ENCODE measurements around the gene GCNT2.
"Not testable (repeated sequence)": the region's sequence is repeated elsewhere in the genome, so short reads cannot be mapped to it uniquely, and the experiment has no call there.

The GCNT2 gene

GRCh38 chr6:10613723-10614122, 92.6 kb downstream of the GCNT2 start:
- Mint-ChIP-seq H3K4me3 (no peak overlapping the region), H3K9me3 (peaks cover 11% of the 10 kb centered on the region), H3K4me1 (ENCODE audit: low read depth) (peaks cover 2% of the 10 kb centered on the region), H3K27me3 (ENCODE audit: low read depth) (no peaks in the 10 kb centered on the region), H3K36me3 (ENCODE audit: low read depth) (peaks cover 4% of the 10 kb centered on the region), H3K27ac (no peak overlapping the region)

- no peaks in the 10 kb centered on the region for H3K36me3 Mint-ChIP-seq (ENCODE audit: low read depth)
- H3K9me3 Mint-ChIP-seq, result peaks cover 4% of the 10 kb centered on the region
- no peak overlapping the region for H3K4me3 Mint-ChIP-seq
- H3K27ac Mint-ChIP-seq, result no peak overlapping the region
- peaks cover 2% of the 10 kb centered on the region for H3K4me1 Mint-ChIP-seq (ENCODE audit: low read depth)
- no peaks in the 10 kb centered on the region for H3K27me3 Mint-ChIP-seq (ENCODE audit: low read depth)
Observed at GRCh38 chr6:10615675-10616074, 94.5 kb downstream of the GCNT2 start.

GRCh38 chr6:10616266-10616665, 95.1 kb downstream of the GCNT2 start:
- H3K27ac Mint-ChIP-seq; H3K4me3 Mint-ChIP-seq; H3K9me3 Mint-ChIP-seq; H3K4me1 Mint-ChIP-seq (ENCODE audit: low read depth); H3K27me3 Mint-ChIP-seq (ENCODE audit: low read depth); H3K36me3 Mint-ChIP-seq (ENCODE audit: low read depth): not testable (repeated sequence)

- Mint-ChIP-seq H3K4me3 (no peak overlapping the region), H3K9me3 (peaks cover 4% of the 10 kb centered on the region), H3K4me1 (ENCODE audit: low read depth) (peaks cover 2% of the 10 kb centered on the region), H3K27me3 (ENCODE audit: low read depth) (no peaks in the 10 kb centered on the region), H3K27ac (no peak overlapping the region), H3K36me3 (ENCODE audit: low read depth) (peaks cover 3% of the 10 kb centered on the region)
Observed at GRCh38 chr6:10617008-10617696, 96.0 kb downstream of the GCNT2 start.

GRCh38 chr6:10618409-10618808, 97.3 kb downstream of the GCNT2 start:
- Mint-ChIP-seq H3K27me3 (ENCODE audit: low read depth) (no peaks in the 10 kb centered on the region), H3K9me3 (peaks cover 4% of the 10 kb centered on the region), H3K27ac (no peak overlapping the region), H3K4me1 (ENCODE audit: low read depth) (peaks cover 2% of the 10 kb centered on the region), H3K36me3 (ENCODE audit: low read depth) (peaks cover 3% of the 10 kb centered on the region), H3K4me3 (no peak overlapping the region)

- no peaks in the 10 kb centered on the region for H3K27me3 Mint-ChIP-seq (ENCODE audit: low read depth)
- H3K4me3 Mint-ChIP-seq, result no peak overlapping the region
- H3K27ac Mint-ChIP-seq, result no peak overlapping the region
- peaks cover 13% of the 10 kb centered on the region for H3K36me3 Mint-ChIP-seq (ENCODE audit: low read depth)
- no peaks in the 10 kb centered on the region for H3K9me3 Mint-ChIP-seq
- peaks cover 2% of the 10 kb centered on the region for H3K4me1 Mint-ChIP-seq (ENCODE audit: low read depth)
Observed at GRCh38 chr6:10621213-10621612, 100.1 kb downstream of the GCNT2 start.

GRCh38 chr6:10621847-10622246, 100.7 kb downstream of the GCNT2 start:
- peaks cover 2% of the 10 kb centered on the region for H3K4me1 Mint-ChIP-seq (ENCODE audit: low read depth)
- H3K27me3 Mint-ChIP-seq (ENCODE audit: low read depth), result no peaks in the 10 kb centered on the region
- no peak overlapping the region for H3K27ac Mint-ChIP-seq
- peaks cover 17% of the 10 kb centered on the region for H3K36me3 Mint-ChIP-seq (ENCODE audit: low read depth)
- H3K4me3 Mint-ChIP-seq, result no peak overlapping the region
- H3K9me3 Mint-ChIP-seq, result no peaks in the 10 kb centered on the region

GRCh38 chr6:10624836-10625235, 103.7 kb downstream of the GCNT2 start:
- no peaks in the 10 kb centered on the region for H3K9me3 Mint-ChIP-seq
- H3K27ac Mint-ChIP-seq, result no peak overlapping the region
- H3K27me3 Mint-ChIP-seq (ENCODE audit: low read depth), result no peaks in the 10 kb centered on the region
- H3K36me3 Mint-ChIP-seq (ENCODE audit: low read depth), result peaks cover 22% of the 10 kb centered on the region
- H3K4me3 Mint-ChIP-seq, result no peak overlapping the region
- peaks cover 2% of the 10 kb centered on the region for H3K4me1 Mint-ChIP-seq (ENCODE audit: low read depth)

- Mint-ChIP-seq H3K4me1 (ENCODE audit: low read depth) (peaks cover 2% of the 10 kb centered on the region), H3K27me3 (ENCODE audit: low read depth) (no peaks in the 10 kb centered on the region), H3K27ac (no peak overlapping the region), H3K9me3 (no peaks in the 10 kb centered on the region), H3K36me3 (ENCODE audit: low read depth) (peaks cover 22% of the 10 kb centered on the region), H3K4me3 (no peak overlapping the region)
Observed at GRCh38 chr6:10626154-10626741, 105.1 kb downstream of the GCNT2 start.

- H3K36me3 Mint-ChIP-seq (ENCODE audit: low read depth), result peaks cover 19% of the 10 kb centered on the region
Observed at GRCh38 chr6:10627800-10628199, 106.6 kb downstream of the GCNT2 start.

GRCh38 chr6:10630178-10630577, 109.0 kb downstream of the GCNT2 start:
- Mint-ChIP-seq H3K27ac (no peak overlapping the region), H3K9me3 (no peaks in the 10 kb centered on the region), H3K36me3 (ENCODE audit: low read depth) (peaks cover 11% of the 10 kb centered on the region), H3K4me3 (no peak overlapping the region), H3K27me3 (ENCODE audit: low read depth) (no peaks in the 10 kb centered on the region), H3K4me1 (ENCODE audit: low read depth) (peaks cover 8% of the 10 kb centered on the region)

More at GRCh38 chr6:10627800-10628199, 106.6 kb downstream of the GCNT2 start:
- Mint-ChIP-seq H3K4me3 (no peak overlapping the region), H3K9me3 (no peaks in the 10 kb centered on the region), H3K27ac (no peak overlapping the region), H3K27me3 (ENCODE audit: low read depth) (no peaks in the 10 kb centered on the region), H3K4me1 (ENCODE audit: low read depth) (peaks cover 2% of the 10 kb centered on the region)

GRCh38 chr6:10633216-10633615, 112.1 kb downstream of the GCNT2 start:
- H3K27ac Mint-ChIP-seq, result no peak overlapping the region
- H3K36me3 Mint-ChIP-seq (ENCODE audit: low read depth), result no peaks in the 10 kb centered on the region
- no peaks in the 10 kb centered on the region for H3K27me3 Mint-ChIP-seq (ENCODE audit: low read depth)
- H3K4me3 Mint-ChIP-seq, result no peak overlapping the region
- H3K4me1 Mint-ChIP-seq (ENCODE audit: low read depth), result peaks cover 7% of the 10 kb centered on the region
- no peaks in the 10 kb centered on the region for H3K9me3 Mint-ChIP-seq

GRCh38 chr6:10640412-10640811, 119.3 kb downstream of the GCNT2 start:
- H3K27ac Mint-ChIP-seq, result no peak overlapping the region
- H3K4me3 Mint-ChIP-seq, result no peak overlapping the region
- H3K4me1 Mint-ChIP-seq (ENCODE audit: low read depth), result peaks cover 11% of the 10 kb centered on the region
- H3K36me3 Mint-ChIP-seq (ENCODE audit: low read depth), result no peaks in the 10 kb centered on the region
- H3K9me3 Mint-ChIP-seq, result peaks cover 10% of the 10 kb centered on the region
- peaks cover 17% of the 10 kb centered on the region for H3K27me3 Mint-ChIP-seq (ENCODE audit: low read depth)

GRCh38 chr6:10641528-10641927, 120.4 kb downstream of the GCNT2 start:
- Mint-ChIP-seq H3K36me3 (ENCODE audit: low read depth) (no peaks in the 10 kb centered on the region), H3K4me1 (ENCODE audit: low read depth) (peaks cover 11% of the 10 kb centered on the region), H3K9me3 (peaks cover 10% of the 10 kb centered on the region), H3K27ac (no peak overlapping the region), H3K27me3 (ENCODE audit: low read depth) (peaks cover 17% of the 10 kb centered on the region), H3K4me3 (no peak overlapping the region)

- no peak overlapping the region for H3K27ac Mint-ChIP-seq
- peaks cover 14% of the 10 kb centered on the region for H3K9me3 Mint-ChIP-seq
- peaks cover 11% of the 10 kb centered on the region for H3K4me1 Mint-ChIP-seq (ENCODE audit: low read depth)
- H3K36me3 Mint-ChIP-seq (ENCODE audit: low read depth), result peaks cover 5% of the 10 kb centered on the region
- H3K27me3 Mint-ChIP-seq (ENCODE audit: low read depth), result peaks cover 17% of the 10 kb centered on the region
- H3K4me3 Mint-ChIP-seq, result no peak overlapping the region
Observed at GRCh38 chr6:10643201-10643651, 122.1 kb downstream of the GCNT2 start.

All from T-helper 1 cell treated with Interleukin-12 subunit alpha and Interleukin-12 subunit beta and Interleukin-4 antibody, amounts not matched to agents 30 μg/mL and 1 μg/mL, for 36 hours (primary cell).